Heart right ventricle (tissue), 16 donors: ENCODE results near the gene FUZ. TPM values are rescaled to one million over a fixed set of nuclear protein-coding genes. Genes with fewer than 3 reads are reported as not detected.

Experiments
- ATAC-seq, 8 donors: fragments of 200-7000 bp; cut with Tn5 transposase; one replicate each; pipeline ENCODE4 v1.9.1; 2020; ENCODE audit warnings: mild to moderate bottlenecking in 8 of 8, moderate library complexity in 8 of 8, moderate number of reproducible peaks in 1 of 8
- DNase-seq, 2 donors: peaks; one replicate each; pipeline ENCODE4 v3.0.0-alpha.2; 2020
- H3K27ac ChIP-seq, 10 donors: fragments of 200-600 bp; sonication (generic) in 2 of 10; one replicate each; pipeline versions ENCODE4 v1.5.0 to v1.8.0; 2020 to 2022; ENCODE audit warnings: mild to moderate bottlenecking in 3 of 10
- H3K27me3 ChIP-seq, 7 donors: fragments of 200-600 bp; one replicate each; pipeline ENCODE4 v1.8.0; 2021 to 2022; ENCODE audit warnings: mild to moderate bottlenecking in 2 of 7
- H3K36me3 ChIP-seq, 9 donors: fragments of 200-600 bp; sonication (generic) in 1 of 9; one replicate each; pipeline versions ENCODE4 v1.5.0 to v1.8.0; 2020 to 2022; ENCODE audit warnings: mild to moderate bottlenecking in 2 of 9
- H3K4me1 ChIP-seq, 9 donors: fragments of 200-600 bp; sonication (generic) in 1 of 9; one replicate each; pipeline versions ENCODE4 v1.5.0 to v1.8.0; 2020 to 2022; ENCODE audit warnings: mild to moderate bottlenecking in 4 of 9
- H3K4me3 ChIP-seq, 10 donors: fragments of 200-600 bp; sonication (generic) in 2 of 10; one replicate each; pipeline versions ENCODE4 v1.5.0 to v1.8.0; 2020 to 2022; ENCODE audit warnings: mild to moderate bottlenecking in 7 of 10, moderate library complexity in 2 of 10
- H3K9me3 ChIP-seq, 11 donors: fragments of 200-600 bp in 10 of 11; sonication (generic) in 2 of 11; one replicate each; pipeline versions ENCODE4 v1.5.0 to v1.8.0; 2013 to 2022; ENCODE audit warnings: mild to moderate bottlenecking in 2 of 11, control low read depth in 1 of 11, moderate library complexity in 1 of 11
- CTCF ChIP-seq, 9 donors: fragments of 200-600 bp; sonication (generic) in 2 of 9; IDR thresholded peaks; one replicate each; pipeline versions ENCODE4 v1.5.0 to v1.8.0; 2021 to 2022; ENCODE audit warnings: antibody characterized with exemption in 9 of 9, mild to moderate bottlenecking in 5 of 9, moderate library complexity in 1 of 9
- WGBS, 2 donors: extraction: QIAGEN DNeasy Blood & Tissue Kit; methylation state at CpG; one replicate each; pipeline ENCODE4 v1.1.7; 2013; ENCODE audit warnings: inconsistent platforms in 1 of 2; 5-methylcytosine and 5-hydroxymethylcytosine counted together
- intact Hi-C, 10 donors: fragments of 100-400 bp; cut with DNase I; formaldehyde crosslinking; loops; one replicate each; pipeline versions ENCODE4 v1.11.1 to v1.14.2; 2022
- polyA plus RNA-seq, 2 donors: library from polyadenylated mRNA; stranded (reverse); fragments of 200-250 nt; gene quantifications; one replicate each; pipeline ENCODE4 v1.2.3, GENCODE V29; 2013
- total RNA-seq, 10 donors: library from RNA; stranded (reverse); fragmentation: NEBNext Ultra II Directional in 3 of 10; extraction: Animal tissue kit (Norgen Biotek cat#: 25700) in 3 of 10; gene quantifications; one replicate each; pipeline versions ENCODE4 v1.2.1 to v1.2.4, GENCODE V29; 2021 to 2023
- donor health status: Arrhythmogenic right ventricular cardiomyopathy.
- donor health status: ischemic (EF 13 %, LVEDD 7.1; RV severe dilation, severe dysfunction).
- donor health status: healthy with polysubstance abuse.
- donor health status: DM: no; HTN: yes; CAD: no.
- donor health status: DM: no; HTN: no; CAD: no.
- donor health status: ischemic (EF 25% LVEDD 6.9; RV normal size, moderate dysfunction).
- donor health status: ischemic (EF 25% LVEDD 5.7; RV mildly dilated, moderate dysfunction).
- donor health status: healthy.
- donor health status: DM: yes; HTN: yes; CAD: no.
- donor health status: Ischemic cardiomyopathy.
- donor health status: ischemic (EF 35%, LVEDD 5.7; RV mildly dilated, moderate dysfunction).
- donor health status: nonischemic (EF 11% LVEDD 7.7; RV severe dilation, severe dysfunction).
- donor health status: DM: yes; HTN: yes; CAD: no.
- donor health status: PGD.
- donor health status: ischemic (EF 29% LVEDD 5.4; RV normal size, mild dysfunction).
- donor health status: nonischemic (EF 23%, LVEDD 6.1; RV moderate dilation, normal function).

Gene FUZ
- total and polyA plus RNA-seq, 12 donors: 11.4 to 24.1 (median 14.9) TPM

- WGBS, 2 donors: 93 to 94% methylated on average over 3 of the region's 3 CpGs
- H3K36me3 ChIP-seq: peaks cover 0 to 37% (median 11%) of the 10 kb centered on the region in 9 donors
- H3K27me3 ChIP-seq: no peaks in the 10 kb centered on the region
- no peak for DNase-seq
- no peak overlapping the region for H3K27ac ChIP-seq
- ATAC-seq: no peak
- no peak for TF ChIP-seq CTCF (IDR thresholded peaks at IDR 0.05)
- peaks cover 0 to 6% (median 0%) of the 10 kb centered on the region in 9 donors for H3K4me1 ChIP-seq
- H3K9me3 ChIP-seq: no peaks in the 10 kb centered on the region
- intact Hi-C loops: no loop called here
- H3K4me3 ChIP-seq: no peak overlapping the region
These were observed 30.2 kb upstream of the FUZ start for GRCh38 chr19:49843265-49843664.

DNA sequence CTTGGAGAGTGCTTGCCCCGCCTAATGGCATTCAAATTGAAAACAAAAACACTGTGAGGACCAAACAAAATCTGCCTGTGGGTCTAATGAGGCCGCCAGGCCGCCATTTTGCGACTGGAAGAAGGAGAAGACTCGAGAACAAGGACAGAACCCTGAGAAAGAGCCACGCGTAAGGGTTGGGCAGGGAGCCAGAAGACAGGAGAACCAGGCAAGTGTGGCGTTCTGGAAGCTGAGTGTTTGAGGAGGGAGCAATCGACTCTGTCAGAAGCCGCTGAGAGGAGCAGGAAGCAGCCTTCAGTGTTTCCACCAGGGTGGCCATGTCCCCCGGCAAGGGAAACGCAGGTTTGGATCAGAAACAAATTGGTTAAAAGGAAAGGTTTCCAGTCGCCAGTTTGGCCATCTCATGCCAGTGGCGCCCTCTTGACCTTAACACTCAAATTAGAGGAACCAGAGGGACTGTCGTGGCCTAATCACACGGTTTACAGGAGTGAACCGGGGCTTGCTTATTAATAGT lies 27.7 kb upstream of the FUZ start:
- no peak overlapping the region for H3K4me3 ChIP-seq
- DNase-seq (no peak), ATAC-seq (no peak)
- H3K9me3 ChIP-seq: no peaks in the 10 kb centered on the region
- intact Hi-C loops: no loop called here
- H3K4me1 ChIP-seq: peaks cover 0 to 5% (median 0%) of the 10 kb centered on the region in 9 donors
- peaks cover 0 to 62% (median 25%) of the 10 kb centered on the region in 9 donors for H3K36me3 ChIP-seq
- H3K27me3 ChIP-seq: no peaks in the 10 kb centered on the region
- H3K27ac ChIP-seq: no peak overlapping the region
- no peak for TF ChIP-seq CTCF (IDR thresholded peaks at IDR 0.05)
- 76 to 82% methylated on average over 17 of the region's 17 CpGs for WGBS, 2 donors

DNA sequence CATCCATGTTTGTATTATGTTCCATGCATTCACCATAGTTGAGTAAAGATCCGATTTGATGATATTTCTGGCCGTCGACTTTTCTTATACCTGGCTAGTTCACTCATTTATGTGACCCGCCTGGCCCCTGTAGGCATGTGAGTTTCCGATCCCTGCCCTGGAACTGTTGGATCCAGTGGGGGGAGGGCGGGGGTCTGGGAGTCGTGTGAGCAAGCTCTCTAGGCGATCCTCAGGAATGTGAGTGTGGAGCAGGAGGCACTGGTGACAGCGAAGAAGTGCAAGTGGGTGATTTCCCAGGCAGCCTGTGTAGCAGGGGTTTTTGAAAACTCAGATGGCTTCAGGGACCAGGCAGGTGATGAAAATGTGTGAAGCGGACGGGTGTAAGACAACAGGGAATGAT lies 27.2 kb upstream of the FUZ start:
- WGBS, 2 donors: 77 to 92% methylated on average over 11 of the region's 11 CpGs
- TF ChIP-seq CTCF (IDR thresholded peaks at IDR 0.05): no peak
- intact Hi-C loops: no loop called here
- peaks cover 0 to 5% (median 0%) of the 10 kb centered on the region in 9 donors for H3K4me1 ChIP-seq
- H3K27me3 ChIP-seq: no peaks in the 10 kb centered on the region
- no peak for ATAC-seq
- H3K9me3 ChIP-seq: no peaks in the 10 kb centered on the region
- no peak for DNase-seq
- H3K4me3 ChIP-seq: no peak overlapping the region
- H3K36me3 ChIP-seq: peaks cover 0 to 66% (median 30%) of the 10 kb centered on the region in 9 donors
- H3K27ac ChIP-seq: no peak overlapping the region

- 84 to 85% methylated on average over 11 of the region's 11 CpGs for WGBS, 2 donors
- H3K4me3 ChIP-seq: no peak overlapping the region
- no peak for DNase-seq
- peaks cover 0 to 72% (median 33%) of the 10 kb centered on the region in 9 donors for H3K36me3 ChIP-seq
- TF ChIP-seq CTCF (IDR thresholded peaks at IDR 0.05): no peak
- H3K27ac ChIP-seq: no peak overlapping the region
- intact Hi-C loops: loop anchor here in 1 of 10 donors (10.0 kb wide), 1 partner anchor 1235 kb away; no protein-coding TSS in a partner anchor
- H3K9me3 ChIP-seq: no peaks in the 10 kb centered on the region
- no peaks in the 10 kb centered on the region for H3K27me3 ChIP-seq
- H3K4me1 ChIP-seq: peaks cover 0 to 5% (median 0%) of the 10 kb centered on the region in 9 donors
- no peak for ATAC-seq
These were observed 26.6 kb upstream of the FUZ start for GRCh38 chr19:49839713-49840112.
